HG03575 (cell line): ENCODE measurements around the gene RUNX3.
"Not testable (repeated sequence)": the region's sequence is repeated elsewhere in the genome, so short reads cannot be mapped to it uniquely, and the experiment has no call there.

Experiments
- ATAC-seq: cut with Tn5 transposase; IDR thresholded peaks from one replicate; pipeline ENCODE4 v1.9.1; 2021; ENCODE audit not compliant: unreplicated experiment, insufficient number of reproducible peaks, low FRiP score; ENCODE audit errors: extremely low read depth

Gene RUNX3

GRCh38 chr1:24907587-24908294, 22.3 kb downstream of the RUNX3 start:
- ATAC-seq, result not testable (repeated sequence)

- ATAC-seq, result no peak
Observed at GRCh38 chr1:24906760-24907490, 23.2 kb downstream of the RUNX3 start.

- ATAC-seq, result no peak
Observed at GRCh38 chr1:24905979-24906720, 23.9 kb downstream of the RUNX3 start.

GRCh38 chr1:24905355-24905978, 24.6 kb downstream of the RUNX3 start:
- ATAC-seq, result no peak

GRCh38 chr1:24904731-24905354, 25.2 kb downstream of the RUNX3 start:
- ATAC-seq, result no peak

- ATAC-seq, result no peak
Observed at GRCh38 chr1:24903955-24904730, 25.9 kb downstream of the RUNX3 start.

GRCh38 chr1:24903560-24903954, 26.5 kb downstream of the RUNX3 start:
- no peak for ATAC-seq

GRCh38 chr1:24903011-24903461, 27.0 kb downstream of the RUNX3 start:
- ATAC-seq, result no peak

- no peak for ATAC-seq
Observed at GRCh38 chr1:24902471-24902891, 27.6 kb downstream of the RUNX3 start.

- ATAC-seq, result no peak
Observed at GRCh38 chr1:24901791-24902470, 28.1 kb downstream of the RUNX3 start.

GRCh38 chr1:24900985-24901781, 28.9 kb downstream of the RUNX3 start:
- no peak for ATAC-seq

GRCh38 chr1:24900486-24900849, 29.6 kb downstream of the RUNX3 start:
- ATAC-seq, result no peak

- ATAC-seq, result no peak
Observed at GRCh38 chr1:24899581-24900485, 30.2 kb downstream of the RUNX3 start.

- ATAC-seq, result no peak
Observed at GRCh38 chr1:24898909-24899439, 31.1 kb downstream of the RUNX3 start.

GRCh38 chr1:24898152-24898908, 31.7 kb downstream of the RUNX3 start:
- no peak for ATAC-seq
